ENCODE measurements around the gene SLC9A7. TPM values are rescaled to one million over a fixed set of nuclear protein-coding genes. Genes with fewer than 3 reads are reported as not detected.

Gene SLC9A7
- total RNA-seq, 1 donor from 2014 or later: 1.9 TPM

GRCh38 chrX:46722742-46723568 is 36.0 kb downstream of the SLC9A7 start:
- no peaks in the 10 kb centered on the region for H3K27me3 ChIP-seq (ENCODE audit: low read depth)
- no peak for TF ChIP-seq CTCF (IDR thresholded peaks at IDR 0.05; ENCODE audit: borderline replicate concordance)
- intact Hi-C loops (cut with micrococcal nuclease): no loop called here
- H3K4me1 ChIP-seq: no peaks in the 10 kb centered on the region
- no peak overlapping the region for H3K27ac ChIP-seq (replicated peaks)
- no peaks in the 10 kb centered on the region for H3K36me3 ChIP-seq
- H3K9me3 ChIP-seq (replicated peaks): no peaks in the 10 kb centered on the region
- no peak overlapping the region for H3K4me3 ChIP-seq
- no peak for DNase-seq

- Histone ChIP-seq H3K27me3 (ENCODE audit: low read depth) (no peaks in the 10 kb centered on the region), H3K4me1 (no peaks in the 10 kb centered on the region), H3K9me3 (replicated peaks) (no peaks in the 10 kb centered on the region), H3K36me3 (no peaks in the 10 kb centered on the region), H3K27ac (replicated peaks) (no peak overlapping the region), H3K4me3 (no peak overlapping the region)
- no peak for TF ChIP-seq CTCF (IDR thresholded peaks at IDR 0.05; ENCODE audit: borderline replicate concordance)
- intact Hi-C loops (cut with micrococcal nuclease): no loop called here
- no peak for DNase-seq
These were observed 42.1 kb downstream of the SLC9A7 start for GRCh38 chrX:46716796-46717195.

- no peak for TF ChIP-seq CTCF (IDR thresholded peaks at IDR 0.05; ENCODE audit: borderline replicate concordance)
- Histone ChIP-seq H3K4me1 (no peaks in the 10 kb centered on the region), H3K36me3 (no peaks in the 10 kb centered on the region), H3K27ac (replicated peaks) (no peak overlapping the region), H3K9me3 (replicated peaks) (no peaks in the 10 kb centered on the region), H3K27me3 (ENCODE audit: low read depth) (no peaks in the 10 kb centered on the region), H3K4me3 (no peak overlapping the region)
- intact Hi-C loops (cut with micrococcal nuclease): no loop called here
- DNase-seq: no peak
These were observed 42.9 kb downstream of the SLC9A7 start for GRCh38 chrX:46715997-46716396.

GRCh38 chrX:46715530-46715929 is 43.4 kb downstream of the SLC9A7 start:
- Histone ChIP-seq H3K4me1 (no peaks in the 10 kb centered on the region), H3K27me3 (ENCODE audit: low read depth) (no peaks in the 10 kb centered on the region), H3K4me3 (no peak overlapping the region), H3K9me3 (replicated peaks) (no peaks in the 10 kb centered on the region), H3K36me3 (no peaks in the 10 kb centered on the region), H3K27ac (replicated peaks) (no peak overlapping the region)
- intact Hi-C loops (cut with micrococcal nuclease): no loop called here
- DNase-seq: no peak
- no peak for TF ChIP-seq CTCF (IDR thresholded peaks at IDR 0.05; ENCODE audit: borderline replicate concordance)

- intact Hi-C loops (cut with micrococcal nuclease): no loop called here
- Histone ChIP-seq H3K4me1 (no peaks in the 10 kb centered on the region), H3K36me3 (no peaks in the 10 kb centered on the region), H3K9me3 (replicated peaks) (no peaks in the 10 kb centered on the region), H3K4me3 (no peak overlapping the region), H3K27me3 (ENCODE audit: low read depth) (no peaks in the 10 kb centered on the region), H3K27ac (replicated peaks) (no peak overlapping the region)
- TF ChIP-seq CTCF (IDR thresholded peaks at IDR 0.05; ENCODE audit: borderline replicate concordance): no peak
- DNase-seq: no peak
These were observed 45.0 kb downstream of the SLC9A7 start for GRCh38 chrX:46713672-46714490.
